ENCODE measurements around the gene MKRN2OS. TPM values are rescaled to one million over a fixed set of nuclear protein-coding genes. Genes with fewer than 3 reads are reported as not detected.

MKRN2OS gene
- total RNA-seq, 1 donor from 2014 or later, result 2.0 TPM

- TF ChIP-seq CTCF (IDR thresholded peaks at IDR 0.05; ENCODE audit: unreplicated experiment), result no peak
- DNase-seq (ENCODE audit: low spot score, unreplicated experiment), result no peak
- H3K36me3 Mint-ChIP-seq (ENCODE audit: insufficient read depth), result peaks cover 30% of the 10 kb centered on the region
- no peaks in the 10 kb centered on the region for H3K4me1 Mint-ChIP-seq (ENCODE audit: low read depth)
- H3K27me3 Mint-ChIP-seq, result no peaks in the 10 kb centered on the region
- no peaks in the 10 kb centered on the region for H3K9me3 Mint-ChIP-seq (ENCODE audit: low read depth)
- no peak overlapping the region for H3K4me3 Mint-ChIP-seq (ENCODE audit: low read depth)
- H3K27ac Mint-ChIP-seq, result no peak overlapping the region
Observed at GRCh38 chr3:12501360-12502020, 43.8 kb downstream of the MKRN2OS start.

- no peak for DNase-seq (ENCODE audit: low spot score, unreplicated experiment)
- Mint-ChIP-seq H3K4me3 (ENCODE audit: low read depth) (no peak overlapping the region), H3K9me3 (ENCODE audit: low read depth) (no peaks in the 10 kb centered on the region), H3K27ac (no peak overlapping the region), H3K36me3 (ENCODE audit: insufficient read depth) (peaks cover 24% of the 10 kb centered on the region), H3K4me1 (ENCODE audit: low read depth) (no peaks in the 10 kb centered on the region), H3K27me3 (no peaks in the 10 kb centered on the region)
- TF ChIP-seq CTCF (IDR thresholded peaks at IDR 0.05; ENCODE audit: unreplicated experiment), result no peak
Observed at GRCh38 chr3:12499474-12499873, 45.8 kb downstream of the MKRN2OS start.

GRCh38 chr3:12496453-12496761, 48.9 kb downstream of the MKRN2OS start:
- DNase-seq (ENCODE audit: low spot score, unreplicated experiment), result no peak
- H3K9me3 Mint-ChIP-seq (ENCODE audit: low read depth), result no peaks in the 10 kb centered on the region
- H3K36me3 Mint-ChIP-seq (ENCODE audit: insufficient read depth), result peaks cover 20% of the 10 kb centered on the region
- H3K27ac Mint-ChIP-seq, result no peak overlapping the region
- H3K4me3 Mint-ChIP-seq (ENCODE audit: low read depth), result no peak overlapping the region
- H3K4me1 Mint-ChIP-seq (ENCODE audit: low read depth), result no peaks in the 10 kb centered on the region
- H3K27me3 Mint-ChIP-seq, result no peaks in the 10 kb centered on the region
- no peak for TF ChIP-seq CTCF (IDR thresholded peaks at IDR 0.05; ENCODE audit: unreplicated experiment)

- Mint-ChIP-seq H3K27me3 (no peaks in the 10 kb centered on the region), H3K9me3 (ENCODE audit: low read depth) (no peaks in the 10 kb centered on the region), H3K4me1 (ENCODE audit: low read depth) (no peaks in the 10 kb centered on the region), H3K4me3 (ENCODE audit: low read depth) (no peak overlapping the region), H3K36me3 (ENCODE audit: insufficient read depth) (peaks cover 22% of the 10 kb centered on the region), H3K27ac (no peak overlapping the region)
- no peak for DNase-seq (ENCODE audit: low spot score, unreplicated experiment)
- TF ChIP-seq CTCF (IDR thresholded peaks at IDR 0.05; ENCODE audit: unreplicated experiment), result peak; percentile 32
Observed at GRCh38 chr3:12495749-12496452, 49.4 kb downstream of the MKRN2OS start.

GRCh38 chr3:12490547-12490946, 54.8 kb downstream of the MKRN2OS start:
- DNase-seq (ENCODE audit: low spot score, unreplicated experiment), result no peak
- Mint-ChIP-seq H3K27me3 (no peaks in the 10 kb centered on the region), H3K4me3 (ENCODE audit: low read depth) (no peak overlapping the region), H3K36me3 (ENCODE audit: insufficient read depth) (peaks cover 14% of the 10 kb centered on the region), H3K27ac (no peak overlapping the region), H3K4me1 (ENCODE audit: low read depth) (peaks cover 12% of the 10 kb centered on the region), H3K9me3 (ENCODE audit: low read depth) (no peaks in the 10 kb centered on the region)
- TF ChIP-seq CTCF (IDR thresholded peaks at IDR 0.05; ENCODE audit: unreplicated experiment), result no peak
